GM12872 (cell line): ENCODE results near the gene JCHAIN.

Source experiments
- CTCF ChIP-seq: IDR thresholded peaks from 3 replicates; pipeline ENCODE4 v1.5.1; 2011; ENCODE audit warnings: low read depth, mild to moderate bottlenecking, low read length, moderate library complexity; ENCODE audit not compliant: insufficient read depth

JCHAIN gene

GRCh38 chr4:70666369-70666768, at the start of gene JCHAIN:
JCHAIN (minus strand) TSS chr4:70666508; CDS start chr4:70666490, 18 bp downstream.
- TF ChIP-seq CTCF: no peak

GRCh38 chr4:70715097-70715496, 48.8 kb upstream of the JCHAIN start:
- no peak for TF ChIP-seq CTCF

GRCh38 chr4:70714079-70714887, 48.0 kb upstream of the JCHAIN start:
- TF ChIP-seq CTCF: no peak

- no peak for TF ChIP-seq CTCF
Observed at GRCh38 chr4:70713453-70714078, 47.3 kb upstream of the JCHAIN start.

GRCh38 chr4:70712604-70713452, 46.5 kb upstream of the JCHAIN start:
- no peak for TF ChIP-seq CTCF

GRCh38 chr4:70712150-70712549, 45.8 kb upstream of the JCHAIN start:
- no peak for TF ChIP-seq CTCF

- TF ChIP-seq CTCF: no peak
Observed at GRCh38 chr4:70711599-70711998, 45.3 kb upstream of the JCHAIN start.
